ENCODE results near the gene ZNHIT2. TPM values are rescaled to one million over a fixed set of nuclear protein-coding genes. Genes with fewer than 3 reads are reported as not detected.

The ZNHIT2 gene
- polyA plus RNA-seq, 3 donors from 2014 or later: 15.5 to 25.8 (median 23.9) TPM

DNA sequence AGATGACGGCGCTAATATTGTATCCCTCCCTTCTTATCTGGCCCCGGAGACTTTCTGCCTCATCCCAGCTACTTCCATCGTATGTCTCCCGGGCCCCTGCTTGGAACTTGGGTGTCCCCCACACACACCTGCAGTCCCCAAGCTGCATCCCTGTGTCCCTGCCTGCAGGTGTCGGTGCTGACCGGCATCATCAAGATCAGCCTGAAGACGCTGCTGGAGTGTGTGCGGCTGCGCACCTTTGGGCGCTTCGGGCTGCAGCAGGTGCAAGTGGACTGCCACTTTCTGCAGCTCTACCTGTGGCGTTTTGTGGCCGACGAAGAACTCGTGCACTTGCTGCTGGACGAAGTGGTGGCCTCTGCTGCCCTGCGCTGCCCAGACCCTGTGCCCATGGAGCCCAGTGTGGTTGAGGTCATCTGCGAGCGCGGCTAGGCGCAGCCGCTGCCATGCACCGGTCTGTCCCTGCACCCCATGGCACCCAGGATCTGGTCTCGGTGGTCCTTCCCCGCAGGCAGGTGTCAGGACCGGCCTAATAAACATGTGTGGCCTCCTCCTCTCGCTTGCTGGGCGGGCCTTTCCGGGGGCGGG lies 6.2 kb downstream of the ZNHIT2 start:
- Mint-ChIP-seq H3K4me1 (peaks cover 40 to 46% of the 10 kb centered on the region in 2 donors), H3K36me3 (peaks cover 0 to 7% (median 4%) of the 10 kb centered on the region in 3 donors), H3K27me3 (ENCODE audit: low read depth in 3 of 3) (peaks cover 7 to 11% (median 7%) of the 10 kb centered on the region in 3 donors), H3K9me3 (no peaks in the 10 kb centered on the region), H3K4me3 (peak overlapping the region; percentile 86 to 88 (median 86)), H3K27ac (peak overlapping the region; percentile 59 to 89 (median 82))
- no peak for DNase-seq

DNA sequence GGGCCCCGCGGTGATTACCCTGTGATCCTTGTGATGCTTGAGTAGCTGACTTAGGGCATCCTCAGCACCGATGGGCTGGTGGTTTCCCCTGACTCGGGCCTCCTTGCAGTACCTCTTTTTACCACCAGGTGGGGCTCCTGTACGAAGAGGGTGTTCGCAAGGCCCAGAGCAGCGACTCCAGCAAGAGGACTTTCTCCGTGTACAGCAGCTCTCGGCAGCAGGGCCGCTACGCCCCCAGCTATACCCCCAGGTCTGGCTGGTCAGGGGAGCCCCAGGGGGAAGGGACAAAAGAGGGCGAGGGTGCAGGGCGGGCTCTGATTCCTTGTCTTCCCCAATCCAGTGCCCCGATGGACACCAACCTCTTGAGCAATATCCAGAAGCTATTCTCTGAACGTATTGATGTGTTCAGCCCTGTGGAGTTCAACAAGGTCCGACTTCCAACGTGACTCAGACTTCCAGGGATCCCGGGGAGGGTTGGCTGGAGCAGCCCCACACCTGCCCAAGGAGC lies 7.1 kb downstream of the ZNHIT2 start:
- H3K27me3 Mint-ChIP-seq (ENCODE audit: low read depth in 3 of 3): peaks cover 7 to 11% (median 8%) of the 10 kb centered on the region in 3 donors
- peak overlapping the region; percentile 59 to 85 (median 78) for H3K27ac Mint-ChIP-seq
- DNase-seq: peak; percentile 84 to 87 (median 86)
- peaks cover 38 to 49% of the 10 kb centered on the region in 2 donors for H3K4me1 Mint-ChIP-seq
- peak overlapping the region in 4 of 5 donors; percentile 49 to 65 (median 58) for H3K4me3 Mint-ChIP-seq
- no peaks in the 10 kb centered on the region for H3K9me3 Mint-ChIP-seq
- H3K36me3 Mint-ChIP-seq: peaks cover 0 to 10% (median 4%) of the 10 kb centered on the region in 3 donors

DNA sequence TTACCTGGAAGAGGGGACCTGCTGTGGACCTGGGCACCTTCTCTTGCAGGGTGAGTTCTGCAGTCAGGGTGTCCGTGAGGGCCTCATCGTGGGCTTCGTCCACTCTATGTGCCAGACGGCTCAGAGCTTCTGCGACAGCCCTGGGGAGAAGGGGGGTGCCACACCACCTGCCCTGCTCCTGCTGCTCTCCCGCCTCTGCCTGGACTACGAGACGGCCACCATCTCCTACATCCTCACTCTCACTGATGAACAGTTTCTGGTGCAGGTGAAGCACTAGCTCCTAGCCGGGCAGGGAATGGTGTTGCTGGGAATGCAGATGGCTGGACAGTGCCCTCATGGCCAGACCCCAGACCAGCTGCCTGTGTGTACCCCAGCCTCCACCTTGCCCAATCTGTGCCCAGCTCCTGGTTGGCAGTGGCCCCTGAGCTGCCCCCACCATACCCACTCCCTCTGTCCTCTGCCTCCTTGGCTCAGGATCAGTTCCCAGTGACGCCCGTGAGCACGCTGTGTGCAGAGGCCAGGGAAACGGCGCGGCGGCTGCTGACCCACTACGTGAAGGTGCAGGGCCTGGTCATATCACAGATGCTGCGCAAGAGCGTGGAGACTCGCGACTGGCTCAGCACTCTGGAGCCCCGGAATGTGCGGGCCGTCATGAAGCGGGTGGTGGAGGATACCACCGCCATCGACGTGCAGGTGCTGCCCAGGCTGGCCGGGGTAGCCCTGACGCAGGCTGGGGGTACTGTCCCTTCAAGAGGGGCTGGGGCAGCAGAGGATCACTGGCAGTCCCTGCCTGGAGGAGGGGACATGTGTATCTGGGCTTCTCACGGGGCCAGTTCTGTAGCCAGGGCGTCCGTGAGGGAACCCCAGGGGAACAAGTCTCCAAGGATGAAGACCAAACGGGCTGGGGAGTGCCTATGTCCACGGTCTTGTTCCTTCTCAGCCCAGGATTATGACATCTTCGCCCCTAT lies 8.0 kb downstream of the ZNHIT2 start:
- Mint-ChIP-seq H3K27me3 (ENCODE audit: low read depth in 3 of 3) (peaks cover 7 to 11% (median 8%) of the 10 kb centered on the region in 3 donors), H3K9me3 (no peaks in the 10 kb centered on the region), H3K27ac (peak overlapping the region; percentile 59 to 84 (median 72)), H3K4me1 (peaks cover 38 to 54% of the 10 kb centered on the region in 2 donors), H3K4me3 (no peak overlapping the region), H3K36me3 (peaks cover 2 to 12% (median 4%) of the 10 kb centered on the region in 3 donors)
- no peak for DNase-seq

DNA sequence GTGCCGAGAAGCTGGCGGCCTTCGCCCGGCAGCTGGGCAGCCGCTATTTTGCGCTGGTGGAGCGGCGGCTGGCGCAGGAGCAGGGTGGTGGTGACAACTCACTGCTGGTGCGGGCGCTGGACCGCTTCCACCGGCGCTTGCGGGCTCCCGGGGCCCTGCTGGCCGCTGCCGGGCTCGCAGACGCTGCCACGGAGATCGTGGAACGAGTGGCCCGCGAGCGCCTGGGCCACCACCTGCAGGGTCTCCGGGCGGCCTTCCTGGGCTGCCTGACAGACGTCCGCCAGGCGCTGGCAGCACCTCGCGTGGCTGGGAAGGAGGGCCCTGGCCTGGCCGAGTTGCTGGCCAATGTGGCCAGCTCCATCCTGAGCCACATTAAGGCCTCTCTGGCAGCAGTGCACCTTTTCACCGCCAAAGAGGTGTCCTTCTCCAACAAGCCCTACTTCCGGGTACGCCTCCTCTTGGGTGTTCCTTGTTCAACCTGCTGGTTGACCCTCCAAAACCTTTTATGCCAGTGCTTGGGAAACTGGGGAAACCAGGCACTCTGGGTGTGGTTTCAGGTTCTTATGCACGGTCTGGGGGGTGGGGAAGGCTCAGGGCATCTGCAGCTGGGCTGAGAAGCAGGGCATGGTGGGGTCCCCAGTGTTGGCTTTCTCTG lies 8.9 kb downstream of the ZNHIT2 start:
- Mint-ChIP-seq H3K9me3 (no peaks in the 10 kb centered on the region), H3K4me3 (no peak overlapping the region), H3K27ac (no peak overlapping the region), H3K36me3 (peaks cover 3 to 16% (median 4%) of the 10 kb centered on the region in 3 donors), H3K27me3 (ENCODE audit: low read depth in 3 of 3) (peaks cover 7 to 11% (median 8%) of the 10 kb centered on the region in 3 donors), H3K4me1 (peaks cover 33 to 53% of the 10 kb centered on the region in 2 donors)
- DNase-seq: no peak

DNA sequence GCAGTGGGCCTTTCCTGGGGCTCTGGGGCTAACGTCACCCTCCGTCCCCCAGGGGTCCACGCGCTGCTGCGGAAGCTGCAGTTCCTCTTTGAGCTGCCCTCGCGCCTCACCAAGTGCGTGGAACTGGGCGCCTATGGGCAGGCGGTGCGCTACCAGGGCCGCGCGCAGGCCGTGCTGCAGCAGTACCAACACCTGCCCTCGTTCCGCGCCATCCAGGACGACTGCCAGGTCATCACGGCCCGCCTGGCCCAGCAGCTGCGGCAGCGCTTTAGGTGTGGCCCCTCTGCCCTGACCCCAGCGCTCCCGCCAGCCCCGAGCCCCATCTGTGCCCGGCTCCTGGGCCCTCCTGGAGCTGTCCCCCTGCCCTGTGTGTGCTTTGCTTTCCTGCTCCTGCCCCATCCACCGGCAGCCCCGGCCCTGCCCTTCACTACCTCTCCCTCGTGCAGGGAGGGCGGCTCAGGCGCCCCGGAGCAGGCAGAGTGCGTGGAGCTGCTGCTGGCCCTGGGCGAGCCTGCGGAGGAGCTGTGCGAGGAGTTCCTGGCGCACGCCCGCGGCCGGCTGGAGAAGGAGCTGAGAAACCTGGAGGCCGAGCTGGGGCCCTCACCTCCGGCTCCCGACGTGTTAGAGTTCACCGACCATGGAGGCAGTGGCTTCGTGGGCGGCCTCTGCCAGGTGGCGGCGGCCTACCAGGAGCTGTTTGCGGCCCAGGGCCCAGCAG lies 9.6 kb downstream of the ZNHIT2 start:
- DNase-seq: no peak
- Mint-ChIP-seq H3K27me3 (ENCODE audit: low read depth in 3 of 3) (peaks cover 5 to 8% (median 7%) of the 10 kb centered on the region in 3 donors), H3K27ac (no peak overlapping the region), H3K4me1 (peaks cover 27 to 53% of the 10 kb centered on the region in 2 donors), H3K36me3 (peaks cover 3 to 16% (median 4%) of the 10 kb centered on the region in 3 donors), H3K9me3 (no peaks in the 10 kb centered on the region), H3K4me3 (no peak overlapping the region)

DNA sequence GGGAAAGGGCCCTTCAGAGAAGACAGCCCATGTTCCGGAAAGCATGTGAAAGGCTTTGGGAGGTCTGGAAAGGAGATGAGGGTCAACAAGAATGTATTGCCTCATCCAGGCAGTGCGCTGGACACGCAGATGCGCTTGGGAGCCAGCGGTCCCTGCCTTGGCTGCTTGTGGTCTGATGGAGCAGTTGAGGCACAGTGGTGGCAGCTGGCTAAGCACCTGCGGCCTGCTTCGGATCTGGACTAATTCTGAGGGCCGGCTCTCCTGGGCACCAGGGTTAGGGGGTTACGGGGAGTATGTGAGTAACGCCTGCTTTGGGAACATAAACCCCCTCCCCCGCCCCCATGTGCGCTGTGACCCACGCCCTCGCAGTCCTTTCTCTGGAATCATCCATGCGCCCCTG lies 10.4 kb downstream of the ZNHIT2 start:
- H3K4me3 Mint-ChIP-seq: no peak overlapping the region
- DNase-seq: no peak
- no peaks in the 10 kb centered on the region for H3K9me3 Mint-ChIP-seq
- peaks cover 26 to 53% of the 10 kb centered on the region in 2 donors for H3K4me1 Mint-ChIP-seq
- no peak overlapping the region for H3K27ac Mint-ChIP-seq
- H3K27me3 Mint-ChIP-seq (ENCODE audit: low read depth in 3 of 3): peaks cover 3 to 8% (median 6%) of the 10 kb centered on the region in 3 donors
- peaks cover 3 to 16% (median 4%) of the 10 kb centered on the region in 3 donors for H3K36me3 Mint-ChIP-seq

DNA sequence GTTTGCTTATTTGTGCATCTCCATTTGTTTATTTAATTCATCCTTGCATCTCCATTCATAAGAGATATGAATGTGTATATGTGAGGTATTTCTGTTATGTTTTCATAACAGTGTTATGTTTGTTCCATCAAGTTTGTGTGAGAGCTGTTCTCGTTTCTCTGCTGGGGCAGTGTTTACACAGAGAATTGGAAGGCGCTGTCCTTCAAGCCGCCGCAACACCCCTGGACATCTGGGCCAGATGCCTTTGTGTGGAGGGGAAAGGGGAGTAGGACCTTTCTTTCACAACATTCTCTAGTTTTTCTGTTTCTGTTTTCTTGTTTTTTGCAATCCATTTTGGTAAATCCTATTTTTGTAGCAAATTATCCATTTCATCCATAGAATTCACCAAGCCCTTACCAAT lies 12.9 kb downstream of the ZNHIT2 start:
- H3K9me3 Mint-ChIP-seq: no peaks in the 10 kb centered on the region

DNA sequence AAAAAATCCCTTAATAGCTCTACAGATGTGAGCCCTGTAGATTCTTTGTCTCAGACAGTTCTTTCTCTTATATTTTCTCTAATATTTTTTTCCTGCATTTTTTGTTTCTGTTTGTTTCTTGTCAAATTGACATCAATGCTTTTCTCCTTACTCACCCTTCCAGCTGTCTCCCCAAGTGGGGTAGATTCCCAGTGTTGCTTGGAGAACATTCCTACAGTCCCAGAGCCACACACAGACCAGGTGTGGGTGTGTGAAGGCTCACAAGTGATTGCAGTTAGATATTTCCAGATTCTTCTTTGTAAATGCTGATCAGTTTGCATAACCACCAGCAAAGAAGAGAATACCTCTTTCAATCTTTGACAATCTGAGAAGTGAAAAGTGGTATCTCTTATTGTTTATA lies 14.0 kb downstream of the ZNHIT2 start:
- Mint-ChIP-seq H3K27ac (peak overlapping the region in 1 of 6 donors; percentile 57), H3K4me1 (peaks cover 10 to 40% of the 10 kb centered on the region in 2 donors), H3K36me3 (peaks cover 3 to 13% (median 4%) of the 10 kb centered on the region in 3 donors), H3K9me3 (no peaks in the 10 kb centered on the region), H3K27me3 (ENCODE audit: low read depth in 3 of 3) (peaks cover 0 to 1% (median 1%) of the 10 kb centered on the region in 3 donors), H3K4me3 (no peak overlapping the region)
- no peak for DNase-seq

More for the DNA sequence above, 12.9 kb downstream of the ZNHIT2 start:
- Mint-ChIP-seq H3K4me3 (no peak overlapping the region), H3K27ac (peak overlapping the region in 1 of 6 donors; percentile 8), H3K27me3 (ENCODE audit: low read depth in 3 of 3) (peaks cover 0 to 1% (median 0%) of the 10 kb centered on the region in 3 donors), H3K36me3 (peaks cover 3 to 13% (median 4%) of the 10 kb centered on the region in 3 donors), H3K4me1 (peaks cover 6 to 34% of the 10 kb centered on the region in 2 donors)
- DNase-seq: no peak

DNA sequence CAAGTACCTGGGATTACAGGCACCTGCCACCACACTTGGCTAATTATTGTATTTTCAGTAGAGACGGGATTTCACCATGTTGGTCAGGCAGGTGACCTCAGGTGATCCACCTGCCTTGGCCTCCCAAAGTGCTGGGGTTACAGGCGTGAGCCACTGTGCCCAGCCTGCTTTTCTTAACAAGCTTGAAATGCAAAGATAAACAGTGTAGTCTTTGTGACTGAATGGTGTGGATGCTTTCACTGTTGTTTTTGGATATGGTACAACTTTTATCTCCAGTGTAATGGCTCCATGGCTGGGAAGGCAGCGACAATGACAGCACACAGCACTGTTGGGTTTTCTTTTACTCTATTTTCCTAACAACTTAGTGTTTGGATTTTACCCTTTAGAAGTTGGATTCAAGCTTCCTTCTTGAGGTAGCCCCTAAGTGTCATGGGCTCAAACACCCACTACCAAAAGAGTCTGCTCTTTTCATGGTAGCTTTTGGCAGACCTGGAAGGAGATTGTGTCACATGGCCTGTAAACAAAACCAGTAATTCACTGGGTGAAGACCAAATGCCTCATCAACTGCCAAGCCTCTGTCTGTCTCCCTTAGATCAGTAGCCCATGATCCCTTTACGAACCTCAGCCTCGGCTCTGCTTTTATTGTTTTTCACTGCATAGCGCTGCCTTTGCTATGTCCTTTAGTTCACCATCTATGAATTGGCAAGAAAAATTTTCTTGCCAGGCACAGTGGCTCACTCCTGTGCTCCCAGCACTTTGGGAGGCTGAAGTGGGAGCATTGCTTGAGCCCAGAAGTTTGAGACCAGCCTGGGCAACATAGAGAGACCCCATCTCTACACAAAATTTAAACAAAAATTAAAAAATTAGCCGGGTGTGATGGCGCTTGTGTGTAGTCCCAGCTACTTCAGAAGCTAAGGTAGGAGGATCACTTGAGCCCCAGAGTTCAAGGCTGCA lies 15.1 kb downstream of the ZNHIT2 start:
- DNase-seq: no peak
- H3K9me3 Mint-ChIP-seq: no peaks in the 10 kb centered on the region
- peaks cover 0 to 1% (median 1%) of the 10 kb centered on the region in 3 donors for H3K27me3 Mint-ChIP-seq (ENCODE audit: low read depth in 3 of 3)
- H3K36me3 Mint-ChIP-seq: peaks cover 3 to 13% (median 4%) of the 10 kb centered on the region in 3 donors
- H3K4me1 Mint-ChIP-seq: peaks cover 14 to 46% of the 10 kb centered on the region in 2 donors
- no peak overlapping the region for H3K4me3 Mint-ChIP-seq
- H3K27ac Mint-ChIP-seq: no peak overlapping the region

DNA sequence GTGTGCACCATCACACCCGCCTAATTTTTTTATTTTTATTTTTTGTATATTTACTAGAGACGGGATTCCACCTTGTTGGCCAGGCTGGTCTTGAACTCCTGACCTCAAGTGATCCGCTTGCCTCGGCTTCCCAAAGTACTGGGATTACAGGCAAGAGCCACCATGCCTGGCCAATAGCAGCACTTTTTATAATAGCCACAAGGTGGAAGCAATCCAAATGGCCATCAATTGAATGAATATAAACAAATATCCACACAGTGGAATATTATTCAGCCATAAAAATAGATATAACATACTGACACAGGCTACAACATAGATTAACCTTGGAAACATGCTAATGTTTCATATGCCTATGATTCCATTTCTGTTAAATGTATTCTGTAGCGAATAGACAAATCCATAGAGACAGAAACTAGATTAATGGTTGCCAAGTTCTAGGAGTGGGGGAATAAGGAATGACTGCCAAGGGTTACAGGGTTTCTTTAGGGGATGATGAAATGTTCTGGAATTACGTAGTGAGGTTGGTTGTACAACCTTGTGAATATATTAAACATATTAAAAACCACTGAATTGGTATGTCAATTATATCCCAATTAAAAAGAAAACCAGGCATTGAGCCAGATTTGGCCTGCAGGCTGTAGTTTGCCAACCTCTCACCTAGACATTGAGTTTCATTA lies 16.7 kb downstream of the ZNHIT2 start:
- Mint-ChIP-seq H3K36me3 (peaks cover 0 to 7% (median 3%) of the 10 kb centered on the region in 3 donors), H3K27me3 (ENCODE audit: low read depth in 3 of 3) (peaks cover 0 to 9% (median 5%) of the 10 kb centered on the region in 3 donors), H3K27ac (no peak overlapping the region), H3K4me1 (peaks cover 16 to 47% of the 10 kb centered on the region in 2 donors), H3K9me3 (no peaks in the 10 kb centered on the region), H3K4me3 (no peak overlapping the region)
- no peak for DNase-seq

DNA sequence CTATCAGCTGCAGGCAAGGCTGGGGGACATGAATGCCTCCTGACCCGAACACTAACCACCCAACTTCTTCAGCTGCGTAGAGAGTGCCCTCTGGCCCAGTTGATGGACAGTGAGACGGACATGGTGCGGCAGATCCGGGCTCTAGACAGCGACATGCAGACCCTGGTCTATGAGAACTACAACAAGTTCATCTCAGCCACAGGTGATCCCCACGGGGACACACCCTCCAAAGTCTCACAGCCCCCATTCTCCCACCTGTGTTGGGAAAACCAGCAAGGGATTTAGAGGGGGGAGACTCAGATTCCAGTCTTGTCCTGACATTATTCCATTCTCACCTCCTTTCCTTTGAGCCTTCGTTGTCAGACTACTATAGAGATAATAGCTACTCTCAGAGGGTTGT lies 20.6 kb downstream of the ZNHIT2 start:
- H3K4me1 Mint-ChIP-seq: peaks cover 18 to 27% of the 10 kb centered on the region in 2 donors
- peak overlapping the region; percentile 91 to 96 (median 94) for H3K4me3 Mint-ChIP-seq
- no peaks in the 10 kb centered on the region for H3K36me3 Mint-ChIP-seq
- H3K9me3 Mint-ChIP-seq: no peaks in the 10 kb centered on the region
- H3K27ac Mint-ChIP-seq: peak overlapping the region; percentile 83 to 96 (median 94)
- DNase-seq: no peak
- H3K27me3 Mint-ChIP-seq (ENCODE audit: low read depth in 3 of 3): peaks cover 0 to 9% (median 7%) of the 10 kb centered on the region in 3 donors

All from immature natural killer cell (primary cell).